Measurements from ENCODE around the gene ADAMTS7.
"Not testable (repeated sequence)": the region's sequence is repeated elsewhere in the genome, so short reads cannot be mapped to it uniquely, and the experiment has no call there.

Gene ADAMTS7

DNA sequence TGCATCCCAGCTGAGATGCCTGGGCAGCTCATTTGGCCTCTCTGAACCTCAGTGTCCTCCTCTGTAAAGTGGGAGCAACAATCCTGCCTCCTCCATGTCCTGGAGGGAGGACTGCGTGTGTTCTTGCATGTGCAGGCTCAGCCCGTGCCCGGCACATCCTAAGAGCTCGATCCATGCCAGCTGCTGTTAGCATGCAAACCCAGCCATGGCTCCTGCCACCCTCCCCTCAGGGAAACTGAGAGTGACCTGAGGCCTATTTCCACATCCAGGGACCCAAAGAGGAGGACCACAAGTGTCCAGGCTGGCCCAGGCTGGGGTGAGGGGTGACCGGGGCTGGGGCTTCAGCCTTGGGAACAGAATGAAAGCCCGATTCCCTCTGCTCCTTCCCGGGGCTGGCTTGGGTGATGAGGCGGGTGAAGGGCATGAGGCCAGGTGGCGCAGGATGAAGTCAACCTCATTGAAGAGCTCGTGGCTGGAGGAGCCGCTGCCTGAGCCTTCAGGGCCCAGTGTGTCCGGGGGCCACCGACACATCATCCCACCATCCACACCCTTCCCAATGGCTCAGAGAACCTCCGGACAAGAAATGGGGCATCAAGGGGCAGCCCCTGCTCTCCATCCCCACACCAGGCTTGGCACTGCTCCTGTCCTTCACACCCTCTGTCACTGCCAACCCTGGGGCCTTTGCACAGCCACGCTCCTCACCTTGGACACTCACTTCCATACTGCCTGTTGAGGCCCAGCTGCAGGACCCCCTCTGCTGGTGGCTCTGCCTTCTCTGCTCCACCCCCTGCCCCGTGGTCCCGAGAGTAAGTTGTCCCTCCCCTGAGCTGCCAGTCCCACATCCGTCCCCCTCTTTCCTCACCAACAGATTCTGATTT is 42.5 kb downstream of the ADAMTS7 start:
- Histone ChIP-seq H3K27me3 (no peaks in the 10 kb centered on the region), H3K36me3 (no peaks in the 10 kb centered on the region), H3K4me3 (ENCODE audit: low read depth in 1 of 2, low read length in 1 of 2) (no peak overlapping the region), H3K4me1 (ENCODE audit: control insufficient read depth in 1 of 2, insufficient read depth in 1 of 2, low read depth in 1 of 2, low read length in 1 of 2) (no peaks in the 10 kb centered on the region), H3K27ac (no peak overlapping the region), H3K9me3 (no peaks in the 10 kb centered on the region)
- TF ChIP-seq, protein P1, sequence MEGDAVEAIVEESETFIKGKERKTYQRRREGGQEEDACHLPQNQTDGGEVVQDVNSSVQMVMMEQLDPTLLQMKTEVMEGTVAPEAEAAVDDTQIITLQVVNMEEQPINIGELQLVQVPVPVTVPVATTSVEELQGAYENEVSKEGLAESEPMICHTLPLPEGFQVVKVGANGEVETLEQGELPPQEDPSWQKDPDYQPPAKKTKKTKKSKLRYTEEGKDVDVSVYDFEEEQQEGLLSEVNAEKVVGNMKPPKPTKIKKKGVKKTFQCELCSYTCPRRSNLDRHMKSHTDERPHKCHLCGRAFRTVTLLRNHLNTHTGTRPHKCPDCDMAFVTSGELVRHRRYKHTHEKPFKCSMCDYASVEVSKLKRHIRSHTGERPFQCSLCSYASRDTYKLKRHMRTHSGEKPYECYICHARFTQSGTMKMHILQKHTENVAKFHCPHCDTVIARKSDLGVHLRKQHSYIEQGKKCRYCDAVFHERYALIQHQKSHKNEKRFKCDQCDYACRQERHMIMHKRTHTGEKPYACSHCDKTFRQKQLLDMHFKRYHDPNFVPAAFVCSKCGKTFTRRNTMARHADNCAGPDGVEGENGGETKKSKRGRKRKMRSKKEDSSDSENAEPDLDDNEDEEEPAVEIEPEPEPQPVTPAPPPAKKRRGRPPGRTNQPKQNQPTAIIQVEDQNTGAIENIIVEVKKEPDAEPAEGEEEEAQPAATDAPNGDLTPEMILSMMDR (IDR thresholded peaks at IDR 0.05), result no peak

- no peaks in the 10 kb centered on the region for H3K36me3 ChIP-seq
- H3K27me3 ChIP-seq, result no peaks in the 10 kb centered on the region
- H3K27ac ChIP-seq, result no peak overlapping the region
- H3K9me3 ChIP-seq, result no peaks in the 10 kb centered on the region
- no peaks in the 10 kb centered on the region for H3K4me1 ChIP-seq (ENCODE audit: control insufficient read depth in 1 of 2, insufficient read depth in 1 of 2, low read depth in 1 of 2, low read length in 1 of 2)
- TF ChIP-seq, protein P1 (IDR thresholded peaks at IDR 0.05), result no peak
- no peak overlapping the region for H3K4me3 ChIP-seq (ENCODE audit: low read depth in 1 of 2, low read length in 1 of 2)
These were observed 43.2 kb downstream of the ADAMTS7 start for GRCh38 chr15:78768096-78768495.

GRCh38 chr15:78767331-78767951 is 43.8 kb downstream of the ADAMTS7 start:
- H3K27ac ChIP-seq, result no peak overlapping the region
- H3K4me3 ChIP-seq (ENCODE audit: low read depth in 1 of 2, low read length in 1 of 2), result no peak overlapping the region
- peaks cover under 1 to 1% of the 10 kb centered on the region in 2 experiments for H3K4me1 ChIP-seq (ENCODE audit: control insufficient read depth in 1 of 2, insufficient read depth in 1 of 2, low read depth in 1 of 2, low read length in 1 of 2)
- TF ChIP-seq, protein P1 (IDR thresholded peaks at IDR 0.05), result no peak
- no peaks in the 10 kb centered on the region for H3K9me3 ChIP-seq
- no peaks in the 10 kb centered on the region for H3K36me3 ChIP-seq
- no peaks in the 10 kb centered on the region for H3K27me3 ChIP-seq

GRCh38 chr15:78766641-78767071 is 44.6 kb downstream of the ADAMTS7 start:
- not testable (repeated sequence) for H3K4me3 ChIP-seq (ENCODE audit: low read depth in 1 of 2, low read length in 1 of 2); H3K27ac ChIP-seq; H3K36me3 ChIP-seq; H3K4me1 ChIP-seq (ENCODE audit: control insufficient read depth in 1 of 2, insufficient read depth in 1 of 2, low read depth in 1 of 2, low read length in 1 of 2); H3K27me3 ChIP-seq; H3K9me3 ChIP-seq

GRCh38 chr15:78766041-78766440 is 45.2 kb downstream of the ADAMTS7 start:
- Histone ChIP-seq H3K36me3 (no peaks in the 10 kb centered on the region), H3K27me3 (no peaks in the 10 kb centered on the region), H3K27ac (no peak overlapping the region), H3K4me3 (ENCODE audit: low read depth in 1 of 2, low read length in 1 of 2) (no peak overlapping the region), H3K4me1 (ENCODE audit: control insufficient read depth in 1 of 2, insufficient read depth in 1 of 2, low read depth in 1 of 2, low read length in 1 of 2) (peaks cover 15% of the 10 kb centered on the region in 2 experiments), H3K9me3 (no peaks in the 10 kb centered on the region)
- TF ChIP-seq, protein P1 (IDR thresholded peaks at IDR 0.05), result no peak

- H3K27me3 ChIP-seq, result not testable (repeated sequence)
These were observed 46.0 kb downstream of the ADAMTS7 start for GRCh38 chr15:78765154-78765860.

DNA sequence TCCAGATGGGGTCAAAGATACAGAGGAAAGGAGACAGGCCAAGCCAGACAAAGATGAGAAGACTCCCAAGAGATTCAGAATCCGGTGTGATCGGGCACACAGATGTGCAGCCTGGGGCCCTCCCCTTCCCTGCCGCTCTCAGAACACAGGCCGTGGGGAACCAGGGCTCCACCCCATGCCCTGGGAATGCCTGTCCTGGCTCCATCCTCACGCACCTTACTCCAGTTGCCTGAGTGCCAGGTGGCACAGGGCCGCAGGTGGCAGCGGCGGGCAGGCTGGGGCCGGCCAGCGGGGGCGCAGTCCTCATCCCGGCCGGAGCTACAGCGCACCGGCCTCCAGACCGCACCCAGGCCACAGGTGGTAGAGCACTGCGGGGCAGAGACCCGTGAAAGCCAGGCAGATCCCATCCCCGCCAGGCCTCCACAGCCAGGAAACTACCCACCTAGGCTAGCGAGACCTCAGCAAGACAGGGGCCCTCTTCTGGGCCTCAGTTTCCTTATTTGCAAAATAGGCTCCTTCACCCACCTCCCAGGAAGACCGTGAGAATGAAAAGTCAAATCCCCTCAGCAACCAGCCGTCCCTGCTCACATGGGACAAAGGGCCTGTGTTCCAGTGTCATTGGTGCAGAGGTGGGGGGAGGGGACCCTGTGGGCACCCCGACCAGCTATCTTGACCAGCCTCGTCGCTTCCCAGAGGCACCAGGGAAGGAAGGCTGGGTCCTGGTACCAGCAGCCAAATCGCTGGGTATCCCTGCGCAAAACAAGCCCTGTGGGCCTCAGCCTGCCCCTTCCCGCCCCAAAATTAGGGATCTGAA is 46.7 kb downstream of the ADAMTS7 start:
- not testable (repeated sequence) for H3K4me3 ChIP-seq (ENCODE audit: low read depth in 1 of 2, low read length in 1 of 2); H3K9me3 ChIP-seq; H3K27ac ChIP-seq; H3K27me3 ChIP-seq; H3K36me3 ChIP-seq
- H3K4me1 ChIP-seq (ENCODE audit: control insufficient read depth in 1 of 2, insufficient read depth in 1 of 2, low read depth in 1 of 2, low read length in 1 of 2), result peaks cover 17 to 25% of the 10 kb centered on the region in 2 experiments

More at GRCh38 chr15:78765154-78765860, 46.0 kb downstream of the ADAMTS7 start:
- H3K4me1 ChIP-seq (ENCODE audit: control insufficient read depth in 1 of 2, insufficient read depth in 1 of 2, low read depth in 1 of 2, low read length in 1 of 2), result peaks cover 17 to 21% of the 10 kb centered on the region in 2 experiments
- H3K36me3 ChIP-seq; H3K9me3 ChIP-seq; H3K27ac ChIP-seq; H3K4me3 ChIP-seq (ENCODE audit: low read depth in 1 of 2, low read length in 1 of 2): not testable (repeated sequence)
